ENCODE results near the gene ATG4C.

ATG4C gene

GRCh38 chr1:62836856-62837540 is 53.1 kb downstream of the ATG4C start:
- H3K36me3 ChIP-seq (ENCODE audit: insufficient read depth, low read length) = peaks cover 4% of the 10 kb centered on the region
- no peak overlapping the region for H3K4me3 ChIP-seq (ENCODE audit: low read length)
- no peaks in the 10 kb centered on the region for H3K27me3 ChIP-seq (ENCODE audit: insufficient read depth, low read length)
- H3K9me3 ChIP-seq (ENCODE audit: low read length) = no peaks in the 10 kb centered on the region
- no peaks in the 10 kb centered on the region for H3K4me1 ChIP-seq (ENCODE audit: insufficient read depth, low read length)
- H2AFZ ChIP-seq (ENCODE audit: low read depth, low read length) = no peak overlapping the region

- H3K36me3 ChIP-seq (ENCODE audit: insufficient read depth, low read length) = no peaks in the 10 kb centered on the region
- no peak overlapping the region for H3K4me3 ChIP-seq (ENCODE audit: low read length)
- no peak overlapping the region for H2AFZ ChIP-seq (ENCODE audit: low read depth, low read length)
- H3K4me1 ChIP-seq (ENCODE audit: insufficient read depth, low read length) = no peaks in the 10 kb centered on the region
- no peaks in the 10 kb centered on the region for H3K27me3 ChIP-seq (ENCODE audit: insufficient read depth, low read length)
- no peaks in the 10 kb centered on the region for H3K9me3 ChIP-seq (ENCODE audit: low read length)
These were observed 56.6 kb downstream of the ATG4C start for GRCh38 chr1:62840555-62840954.

GRCh38 chr1:62841587-62842169 is 57.7 kb downstream of the ATG4C start:
- H2AFZ ChIP-seq (ENCODE audit: low read depth, low read length) = no peak overlapping the region
- no peaks in the 10 kb centered on the region for H3K4me1 ChIP-seq (ENCODE audit: insufficient read depth, low read length)
- H3K4me3 ChIP-seq (ENCODE audit: low read length) = no peak overlapping the region
- no peaks in the 10 kb centered on the region for H3K9me3 ChIP-seq (ENCODE audit: low read length)
- H3K36me3 ChIP-seq (ENCODE audit: insufficient read depth, low read length) = peaks cover 2% of the 10 kb centered on the region
- H3K27me3 ChIP-seq (ENCODE audit: insufficient read depth, low read length) = no peaks in the 10 kb centered on the region

DNA sequence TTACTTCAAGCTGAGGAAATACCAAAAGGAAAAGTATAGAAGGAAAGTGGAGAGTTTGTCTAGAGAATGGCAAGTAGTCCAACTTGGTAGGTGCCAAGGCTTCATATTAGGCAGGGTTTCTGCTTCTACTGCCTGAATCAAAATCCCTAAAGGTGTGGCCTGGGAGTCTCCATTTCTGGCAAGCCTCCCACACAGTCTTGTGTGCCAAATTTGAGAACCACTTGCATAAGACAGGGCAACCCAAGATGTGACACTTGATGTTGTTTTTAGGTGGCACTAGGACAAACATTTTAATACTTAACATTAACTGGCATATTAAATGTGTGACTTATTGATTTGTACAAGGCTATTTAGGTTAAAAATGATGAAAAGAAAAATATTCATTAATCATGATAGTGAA is 60.1 kb downstream of the ATG4C start:
- Histone ChIP-seq H3K4me1 (ENCODE audit: insufficient read depth, low read length) (no peaks in the 10 kb centered on the region), H3K9me3 (ENCODE audit: low read length) (no peaks in the 10 kb centered on the region), H3K36me3 (ENCODE audit: insufficient read depth, low read length) (peaks cover 2% of the 10 kb centered on the region), H3K4me3 (ENCODE audit: low read length) (no peak overlapping the region), H2AFZ (ENCODE audit: low read depth, low read length) (no peak overlapping the region), H3K27me3 (ENCODE audit: insufficient read depth, low read length) (no peaks in the 10 kb centered on the region)

DNA sequence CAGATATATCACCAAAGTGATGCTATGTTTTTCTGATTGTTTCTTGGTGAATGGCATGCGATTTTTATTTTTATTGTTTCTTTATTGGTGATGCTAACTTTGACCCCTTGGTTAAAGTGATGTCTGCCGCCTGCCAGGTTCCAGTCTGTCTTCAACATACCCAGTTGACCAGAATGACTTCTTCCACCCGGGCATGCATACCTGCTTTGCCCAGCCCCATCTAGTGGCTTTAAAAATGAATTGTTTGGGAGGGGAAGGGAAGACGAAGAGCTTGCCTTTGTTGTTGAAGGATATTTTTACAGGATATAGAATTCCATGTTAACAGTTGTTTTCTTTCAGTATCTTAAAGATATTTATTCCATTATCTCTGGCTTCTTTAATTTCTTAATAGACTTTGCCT is 65.1 kb downstream of the ATG4C start:
- Histone ChIP-seq H3K27me3 (ENCODE audit: insufficient read depth, low read length) (no peaks in the 10 kb centered on the region), H3K4me3 (ENCODE audit: low read length) (no peak overlapping the region), H2AFZ (ENCODE audit: low read depth, low read length) (no peak overlapping the region), H3K4me1 (ENCODE audit: insufficient read depth, low read length) (no peaks in the 10 kb centered on the region), H3K9me3 (ENCODE audit: low read length) (no peaks in the 10 kb centered on the region), H3K36me3 (ENCODE audit: insufficient read depth, low read length) (peaks cover 8% of the 10 kb centered on the region)

GRCh38 chr1:62852253-62852652 is 68.3 kb downstream of the ATG4C start:
- Histone ChIP-seq H3K9me3 (ENCODE audit: low read length) (no peaks in the 10 kb centered on the region), H2AFZ (ENCODE audit: low read depth, low read length) (no peak overlapping the region), H3K36me3 (ENCODE audit: insufficient read depth, low read length) (peaks cover 6% of the 10 kb centered on the region), H3K4me3 (ENCODE audit: low read length) (no peak overlapping the region), H3K27me3 (ENCODE audit: insufficient read depth, low read length) (no peaks in the 10 kb centered on the region), H3K4me1 (ENCODE audit: insufficient read depth, low read length) (no peaks in the 10 kb centered on the region)

- no peaks in the 10 kb centered on the region for H3K9me3 ChIP-seq (ENCODE audit: low read length)
- no peak overlapping the region for H2AFZ ChIP-seq (ENCODE audit: low read depth, low read length)
- no peaks in the 10 kb centered on the region for H3K27me3 ChIP-seq (ENCODE audit: insufficient read depth, low read length)
- no peaks in the 10 kb centered on the region for H3K4me1 ChIP-seq (ENCODE audit: insufficient read depth, low read length)
- H3K4me3 ChIP-seq (ENCODE audit: low read length) = no peak overlapping the region
- H3K36me3 ChIP-seq (ENCODE audit: insufficient read depth, low read length) = peaks cover 2% of the 10 kb centered on the region
These were observed 73.0 kb downstream of the ATG4C start for GRCh38 chr1:62856960-62857359.

DNA sequence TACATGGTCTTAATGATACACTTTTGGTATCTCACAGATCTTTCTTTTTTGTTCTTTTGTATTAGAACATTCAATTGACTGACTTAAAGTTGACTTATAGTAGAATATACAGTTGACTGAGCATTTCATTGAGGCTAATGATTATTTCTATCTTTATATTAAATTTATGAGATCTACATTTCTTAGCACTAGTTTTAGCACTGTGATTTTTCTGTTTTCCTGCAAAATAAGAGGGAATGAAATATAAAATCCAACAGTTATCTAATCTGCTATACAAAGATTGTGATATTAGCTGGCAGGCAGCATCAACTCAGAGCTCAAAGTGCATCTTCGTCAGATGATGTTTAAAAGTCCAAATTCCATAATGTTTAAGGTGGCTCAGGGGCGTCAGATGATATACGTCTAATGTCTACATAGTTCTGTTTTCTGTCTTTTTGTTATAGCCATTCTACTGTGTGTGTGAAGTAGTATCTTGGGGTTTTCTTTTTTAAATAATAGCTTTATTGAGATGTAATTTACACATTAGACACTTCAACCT is 85.4 kb downstream of the ATG4C start:
- Histone ChIP-seq H3K9me3 (ENCODE audit: low read length) (no peaks in the 10 kb centered on the region), H3K4me3 (ENCODE audit: low read length) (no peak overlapping the region), H2AFZ (ENCODE audit: low read depth, low read length) (no peak overlapping the region), H3K27me3 (ENCODE audit: insufficient read depth, low read length) (no peaks in the 10 kb centered on the region), H3K36me3 (ENCODE audit: insufficient read depth, low read length) (no peaks in the 10 kb centered on the region), H3K4me1 (ENCODE audit: insufficient read depth, low read length) (no peaks in the 10 kb centered on the region)

DNA sequence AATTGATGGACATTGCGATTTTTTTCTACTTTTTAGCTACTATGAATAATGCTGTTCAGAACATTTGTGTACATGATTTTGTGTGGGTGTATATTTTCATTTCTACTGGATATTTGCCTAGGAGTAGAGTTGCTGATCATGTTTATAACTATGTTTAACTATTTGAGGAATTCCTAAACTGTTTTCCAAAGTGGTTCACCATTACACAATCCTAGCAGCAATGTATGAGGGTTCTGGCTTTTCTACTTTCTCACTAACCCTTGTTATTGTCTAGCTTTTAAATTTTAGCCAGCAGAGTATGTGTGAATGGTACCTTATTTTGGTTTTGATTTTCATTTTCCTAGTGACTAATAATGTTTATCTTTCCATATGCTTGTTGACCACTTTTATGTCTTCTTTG is 86.2 kb downstream of the ATG4C start:
- Histone ChIP-seq H3K27me3 (ENCODE audit: insufficient read depth, low read length) (no peaks in the 10 kb centered on the region), H3K4me3 (ENCODE audit: low read length) (no peak overlapping the region), H2AFZ (ENCODE audit: low read depth, low read length) (no peak overlapping the region), H3K36me3 (ENCODE audit: insufficient read depth, low read length) (no peaks in the 10 kb centered on the region), H3K9me3 (ENCODE audit: low read length) (no peaks in the 10 kb centered on the region), H3K4me1 (ENCODE audit: insufficient read depth, low read length) (peaks cover 3% of the 10 kb centered on the region)

DNA sequence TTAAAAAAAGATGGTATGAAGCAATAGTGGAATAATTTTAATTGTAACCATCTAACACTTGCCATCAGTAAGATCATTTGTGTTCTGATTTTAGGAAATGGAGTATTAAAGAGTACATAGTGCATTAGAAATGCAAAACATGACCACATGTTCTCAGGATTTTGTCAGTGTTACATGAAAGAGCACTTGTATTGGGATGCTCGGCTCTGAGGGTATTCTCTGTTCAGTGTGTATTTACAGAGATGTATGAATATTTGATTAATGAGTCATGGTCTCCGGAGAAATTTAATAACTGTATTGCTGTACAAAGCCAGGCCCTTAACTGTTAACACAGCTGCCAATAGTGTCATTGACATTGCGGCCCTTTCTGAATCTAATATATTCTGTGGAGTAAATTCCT is 91.7 kb downstream of the ATG4C start:
- H3K4me3 ChIP-seq (ENCODE audit: low read length) = no peak overlapping the region
- H3K9me3 ChIP-seq (ENCODE audit: low read length) = no peaks in the 10 kb centered on the region
- H3K27me3 ChIP-seq (ENCODE audit: insufficient read depth, low read length) = no peaks in the 10 kb centered on the region
- peaks cover 13% of the 10 kb centered on the region for H3K4me1 ChIP-seq (ENCODE audit: insufficient read depth, low read length)
- H2AFZ ChIP-seq (ENCODE audit: low read depth, low read length) = no peak overlapping the region
- H3K36me3 ChIP-seq (ENCODE audit: insufficient read depth, low read length) = no peaks in the 10 kb centered on the region

GRCh38 chr1:62876535-62876934 is 92.6 kb downstream of the ATG4C start:
- Histone ChIP-seq H3K9me3 (ENCODE audit: low read length) (no peaks in the 10 kb centered on the region), H2AFZ (ENCODE audit: low read depth, low read length) (no peak overlapping the region), H3K36me3 (ENCODE audit: insufficient read depth, low read length) (no peaks in the 10 kb centered on the region)

GRCh38 chr1:62877579-62877978 is 93.6 kb downstream of the ATG4C start:
- Histone ChIP-seq H3K27me3 (ENCODE audit: insufficient read depth, low read length) (no peaks in the 10 kb centered on the region), H2AFZ (ENCODE audit: low read depth, low read length) (no peak overlapping the region), H3K4me1 (ENCODE audit: insufficient read depth, low read length) (peaks cover 29% of the 10 kb centered on the region), H3K9me3 (ENCODE audit: low read length) (no peaks in the 10 kb centered on the region), H3K36me3 (ENCODE audit: insufficient read depth, low read length) (no peaks in the 10 kb centered on the region), H3K4me3 (ENCODE audit: low read length) (no peak overlapping the region)

More at GRCh38 chr1:62876535-62876934, 92.6 kb downstream of the ATG4C start:
- no peaks in the 10 kb centered on the region for H3K27me3 ChIP-seq (ENCODE audit: insufficient read depth, low read length)
- H3K4me1 ChIP-seq (ENCODE audit: insufficient read depth, low read length) = peaks cover 19% of the 10 kb centered on the region
- H3K4me3 ChIP-seq (ENCODE audit: low read length) = no peak overlapping the region

DNA sequence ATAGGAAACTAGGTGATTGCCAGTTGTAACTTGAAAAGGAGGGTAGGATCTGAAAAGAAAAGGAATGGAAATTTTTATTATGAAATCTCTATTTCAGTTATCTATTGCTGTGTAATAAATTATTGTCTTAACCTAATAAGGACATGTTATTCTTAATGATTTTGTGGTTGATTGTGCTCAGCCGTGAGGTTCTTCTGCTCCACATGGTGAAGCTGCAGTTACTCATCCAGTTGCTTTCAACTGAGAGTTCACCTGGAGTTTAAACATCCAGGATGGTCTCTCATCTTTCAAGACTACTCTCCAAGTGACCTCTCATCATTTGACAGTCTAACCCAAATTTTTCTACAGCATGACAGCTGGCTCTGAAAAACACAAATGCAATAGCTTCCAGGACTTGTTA is 96.0 kb downstream of the ATG4C start:
- Histone ChIP-seq H2AFZ (ENCODE audit: low read depth, low read length) (no peak overlapping the region), H3K4me1 (ENCODE audit: insufficient read depth, low read length) (peaks cover 36% of the 10 kb centered on the region), H3K9me3 (ENCODE audit: low read length) (no peaks in the 10 kb centered on the region), H3K36me3 (ENCODE audit: insufficient read depth, low read length) (no peaks in the 10 kb centered on the region), H3K27me3 (ENCODE audit: insufficient read depth, low read length) (no peaks in the 10 kb centered on the region), H3K4me3 (ENCODE audit: low read length) (no peak overlapping the region)
